Esophagus muscularis mucosa (tissue), 3 donors: ENCODE data around the gene HNRNPL.

Experiments
- CTCF ChIP-seq, 3 experiments: fragments of 200-600 bp in 2 of 3; fragments of 450-650 bp in 1 of 3; sonication (generic) in 2 of 3; IDR thresholded peaks; one replicate each; pipeline ENCODE4 v1.5.1; 2017 to 2019; ENCODE audit warnings: antibody characterized with exemption in 3 of 3, mild to moderate bottlenecking in 2 of 3, moderate library complexity in 1 of 3
- POLR2A ChIP-seq: fragments of 450-650 bp; IDR thresholded peaks from one replicate; pipeline ENCODE4 v1.6.1; 2017; ENCODE audit warnings: antibody characterized with exemption, moderate library complexity, mild to moderate bottlenecking, low read depth
- POLR2AphosphoS5 ChIP-seq, 2 donors: sonication (generic); formaldehyde crosslinking; IDR thresholded peaks; one replicate each; pipeline ENCODE4 v1.6.1; 2017; ENCODE audit warnings: antibody characterized with exemption in 2 of 2

GRCh38 chr19:38856813-38857212 lies 7.0 kb upstream of the HNRNPL start:
- no peak for TF ChIP-seq CTCF (IDR thresholded peaks at IDR 0.05)
- no peak for TF ChIP-seq POLR2AphosphoS5 (IDR thresholded peaks at IDR 0.05)
- TF ChIP-seq POLR2A, result no peak
